HepG2 (cell line): ENCODE measurements around the gene YY1.

Source experiments
- CHD2 ChIP-seq: IDR thresholded peaks from 2 replicates; pipeline ENCODE4 v1.6.1; 2011; ENCODE audit warnings: low read depth, low read length, improper control_type of control experiment
- CTCF ChIP-seq: sonication (generic); formaldehyde crosslinking; IDR thresholded peaks from 2 replicates; pipeline ENCODE4 v1.5.0; 2020; ENCODE audit warnings: mild to moderate bottlenecking, missing genetic modification reagents, moderate library complexity
- EZH2 ChIP-seq: conservative IDR thresholded peaks from 2 replicates; pipeline ENCODE4 v1.6.1; 2012; ENCODE audit warnings: mild to moderate bottlenecking, low read depth, low read length, moderate library complexity
- GABPA ChIP-seq, 2 experiments: IDR thresholded peaks; 2 replicates each; pipeline ENCODE4 v1.6.1; 2011 to 2016; ENCODE audit warnings: low read depth in 2 of 2, low read length in 1 of 2, missing biosample characterization in 1 of 2, missing genetic modification characterization in 1 of 2
- RFX5 ChIP-seq: IDR thresholded peaks from 2 replicates; pipeline ENCODE4 v1.6.1; 2011; ENCODE audit warnings: low read depth, low read length, improper control_type of control experiment
- TMF1 ChIP-seq: sonication (generic); formaldehyde crosslinking; IDR thresholded peaks from 2 replicates; pipeline ENCODE4 v1.8.1; 2022; ENCODE audit warnings: low read depth, missing genetic modification reagents
- ZNF253 ChIP-seq: sonication (generic); formaldehyde crosslinking; IDR thresholded peaks from 2 replicates; pipeline ENCODE4 v1.8.0; 2022; ENCODE audit warnings: mild to moderate bottlenecking, missing genetic modification reagents, borderline replicate concordance
- ZNF414 ChIP-seq: sonication (generic); formaldehyde crosslinking; IDR thresholded peaks from 2 replicates; pipeline ENCODE4 v1.5.0; 2020; ENCODE audit warnings: missing genetic modification reagents
- TF ChIP-seq, protein P1 (sequence below): sonication (generic); formaldehyde crosslinking; IDR thresholded peaks from 2 replicates; pipeline ENCODE4 v1.8.0; 2022; ENCODE audit warnings: missing genetic modification reagents, mild to moderate bottlenecking, inconsistent platforms, borderline replicate concordance

GRCh38 chr14:100297320-100298300 is 58.7 kb downstream of the YY1 start:
- TF ChIP-seq ZNF414 (CRISPR knock-in tag): no peak
- no peak for TF ChIP-seq CHD2
- no peak for TF ChIP-seq TMF1
- no peak for TF ChIP-seq ZNF253
- TF ChIP-seq EZH2: no peak
- TF ChIP-seq, protein P1, sequence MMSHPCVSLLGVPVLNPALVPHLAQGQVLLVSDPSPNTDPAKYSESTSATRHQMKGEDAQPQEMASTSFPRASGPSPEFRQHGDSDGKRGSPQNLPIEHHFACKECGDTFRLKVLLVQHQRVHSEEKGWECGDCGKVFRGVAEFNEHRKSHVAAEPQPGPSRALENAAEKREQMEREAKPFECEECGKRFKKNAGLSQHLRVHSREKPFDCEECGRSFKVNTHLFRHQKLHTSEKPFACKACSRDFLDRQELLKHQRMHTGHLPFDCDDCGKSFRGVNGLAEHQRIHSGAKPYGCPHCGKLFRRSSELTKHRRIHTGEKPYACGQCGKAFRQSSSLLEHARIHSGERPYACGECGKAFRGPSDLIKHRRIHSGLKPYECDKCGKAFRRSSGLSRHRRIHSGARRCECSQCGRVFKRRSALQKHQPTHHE: no peak
- no peak for TF ChIP-seq RFX5
- no peak for TF ChIP-seq GABPA (IDR thresholded peaks at IDR 0.05; ENCODE audit: low read depth, low read length)
- no peak for TF ChIP-seq GABPA (CRISPR knock-in tag; IDR thresholded peaks at IDR 0.05; ENCODE audit: low read depth)
- no peak for TF ChIP-seq CTCF (CRISPR knock-in tag)
